IPS-20b (cell line): ENCODE results near the gene PRRC2B.

ENCODE experiments used
- H3K27ac ChIP-seq: one replicate; pipeline ENCODE4 v1.5.1; 2013; ENCODE audit warnings: low read length
- H3K27me3 ChIP-seq: 2 replicates; pipeline ENCODE4 v1.6.1; 2013; ENCODE audit warnings: mild to moderate bottlenecking, low read length, inconsistent platforms; ENCODE audit not compliant: insufficient read depth
- H3K36me3 ChIP-seq: 2 replicates; pipeline ENCODE4 v1.6.1; 2013; ENCODE audit warnings: low read depth, mild to moderate bottlenecking, inconsistent platforms, low read length, moderate library complexity; ENCODE audit not compliant: insufficient read depth
- H3K4me1 ChIP-seq: 2 replicates; pipeline ENCODE4 v1.6.1; 2013; ENCODE audit warnings: mild to moderate bottlenecking, control low read depth, inconsistent platforms, low read length, moderate library complexity; ENCODE audit not compliant: insufficient read depth
- H3K4me3 ChIP-seq: 2 replicates; pipeline ENCODE4 v1.5.1; 2013; ENCODE audit warnings: mild to moderate bottlenecking, low read length, inconsistent platforms
- H3K9ac ChIP-seq: 2 replicates; pipeline ENCODE4 v1.6.1; 2013; ENCODE audit warnings: low read depth, mild to moderate bottlenecking, inconsistent platforms, low read length, moderate library complexity
- H3K9me3 ChIP-seq: 2 replicates; pipeline ENCODE4 v1.6.1; 2013; ENCODE audit warnings: mild to moderate bottlenecking, low read depth, low read length, inconsistent platforms; ENCODE audit not compliant: insufficient read depth

PRRC2B gene

GRCh38 chr9:131403493-131403773 is 9.5 kb downstream of the PRRC2B start:
- Histone ChIP-seq H3K36me3 (peaks cover 2% of the 10 kb centered on the region), H3K9me3 (no peaks in the 10 kb centered on the region), H3K4me1 (peaks cover 62% of the 10 kb centered on the region), H3K27ac (no peak overlapping the region), H3K27me3 (no peaks in the 10 kb centered on the region), H3K4me3 (no peak overlapping the region), H3K9ac (no peak overlapping the region)

- Histone ChIP-seq H3K36me3 (no peaks in the 10 kb centered on the region; the same call in 1 of the 2 replicates), H3K4me1 (peaks cover 64% of the 10 kb centered on the region), H3K4me3 (peak overlapping the region; percentile 43), H3K9me3 (no peaks in the 10 kb centered on the region), H3K27me3 (no peaks in the 10 kb centered on the region), H3K27ac (peak overlapping the region; percentile 43), H3K9ac (peak overlapping the region; percentile 61; the same call in 1 of the 2 replicates)
Measured at GRCh38 chr9:131404581-131404980, 10.7 kb downstream of the PRRC2B start.

- Histone ChIP-seq H3K27ac (peak overlapping the region; percentile 43), H3K4me3 (peak overlapping the region; percentile 43), H3K27me3 (no peaks in the 10 kb centered on the region), H3K9me3 (no peaks in the 10 kb centered on the region), H3K9ac (peak overlapping the region; percentile 61; the same call in 1 of the 2 replicates), H3K4me1 (peaks cover 68% of the 10 kb centered on the region), H3K36me3 (peaks cover 3% of the 10 kb centered on the region; the same call in 1 of the 2 replicates)
Measured at GRCh38 chr9:131404987-131405386, 11.1 kb downstream of the PRRC2B start.

- Histone ChIP-seq H3K27ac (peak overlapping the region; percentile 73), H3K9me3 (no peaks in the 10 kb centered on the region), H3K9ac (peak overlapping the region; percentile 61; the same call in 1 of the 2 replicates), H3K27me3 (no peaks in the 10 kb centered on the region), H3K4me1 (peaks cover 72% of the 10 kb centered on the region), H3K4me3 (peak overlapping the region; percentile 43), H3K36me3 (0 out of 2 replicates have a peak, but pooled peaks cover 7% of the 10 kb centered on the region)
Measured at GRCh38 chr9:131405428-131405827, 11.5 kb downstream of the PRRC2B start.

GRCh38 chr9:131405858-131406537 is 12.1 kb downstream of the PRRC2B start:
- Histone ChIP-seq H3K9ac (peak overlapping the region; percentile 46; the same call in 1 of the 2 replicates), H3K27me3 (no peaks in the 10 kb centered on the region), H3K27ac (peak overlapping the region; percentile 73), H3K4me1 (peaks cover 71% of the 10 kb centered on the region), H3K4me3 (peak overlapping the region; percentile 43), H3K9me3 (no peaks in the 10 kb centered on the region), H3K36me3 (0 out of 2 replicates have a peak, but pooled peaks cover 9% of the 10 kb centered on the region)

GRCh38 chr9:131406563-131407436 is 12.9 kb downstream of the PRRC2B start:
- Histone ChIP-seq H3K4me1 (peaks cover 72% of the 10 kb centered on the region), H3K27me3 (no peaks in the 10 kb centered on the region), H3K27ac (peak overlapping the region; percentile 73), H3K36me3 (0 out of 2 replicates have a peak, but pooled peaks cover 9% of the 10 kb centered on the region), H3K9me3 (no peaks in the 10 kb centered on the region), H3K4me3 (peak overlapping the region; percentile 43), H3K9ac (peak overlapping the region; percentile 46; the same call in 1 of the 2 replicates)

GRCh38 chr9:131407717-131408195 is 13.9 kb downstream of the PRRC2B start:
- Histone ChIP-seq H3K9ac (peak overlapping the region; percentile 46; the same call in 1 of the 2 replicates), H3K27me3 (no peaks in the 10 kb centered on the region), H3K36me3 (0 out of 2 replicates have a peak, but pooled peaks cover 9% of the 10 kb centered on the region), H3K4me3 (peak overlapping the region; percentile 43; the same call in 1 of the 2 replicates), H3K9me3 (no peaks in the 10 kb centered on the region), H3K27ac (peak overlapping the region; percentile 73), H3K4me1 (peaks cover 65% of the 10 kb centered on the region)

GRCh38 chr9:131409458-131409992 is 15.6 kb downstream of the PRRC2B start:
- H3K27me3 ChIP-seq: no peaks in the 10 kb centered on the region
- H3K4me1 ChIP-seq: peaks cover 55% of the 10 kb centered on the region
- no peak overlapping the region for H3K4me3 ChIP-seq
- H3K9me3 ChIP-seq: no peaks in the 10 kb centered on the region
- peak overlapping the region; percentile 2; the same call in 1 of the 2 replicates for H3K9ac ChIP-seq
- H3K36me3 ChIP-seq: peaks cover 23% of the 10 kb centered on the region
- H3K27ac ChIP-seq: no peak overlapping the region

- no peak overlapping the region for H3K4me3 ChIP-seq
- H3K9me3 ChIP-seq: no peaks in the 10 kb centered on the region
- peak overlapping the region; percentile 2; the same call in 1 of the 2 replicates for H3K9ac ChIP-seq
- peaks cover 50% of the 10 kb centered on the region for H3K4me1 ChIP-seq
- no peak overlapping the region for H3K27ac ChIP-seq
- H3K36me3 ChIP-seq: peaks cover 27% of the 10 kb centered on the region
- no peaks in the 10 kb centered on the region for H3K27me3 ChIP-seq
Measured at GRCh38 chr9:131410044-131410491, 16.2 kb downstream of the PRRC2B start.

GRCh38 chr9:131411719-131412681 is 18.1 kb downstream of the PRRC2B start:
- H3K4me1 ChIP-seq: peaks cover 39% of the 10 kb centered on the region
- no peak overlapping the region for H3K27ac ChIP-seq
- no peak overlapping the region for H3K9ac ChIP-seq
- H3K9me3 ChIP-seq: no peaks in the 10 kb centered on the region
- no peak overlapping the region for H3K4me3 ChIP-seq
- H3K27me3 ChIP-seq: no peaks in the 10 kb centered on the region
- peaks cover 27% of the 10 kb centered on the region for H3K36me3 ChIP-seq
